HG02610 (cell line): ENCODE measurements around the gene NSUN2.
"Not testable (repeated sequence)": the region's sequence is repeated elsewhere in the genome, so short reads cannot be mapped to it uniquely, and the experiment has no call there.

Source experiments
- ATAC-seq: cut with Tn5 transposase; IDR thresholded peaks from one replicate; pipeline ENCODE4 v1.9.1; 2021; ENCODE audit warnings: mild to moderate bottlenecking, moderate library complexity; ENCODE audit not compliant: unreplicated experiment

The NSUN2 gene

GRCh38 chr5:6584727-6585126 lies 48.1 kb downstream of the NSUN2 start:
- no peak for ATAC-seq

DNA sequence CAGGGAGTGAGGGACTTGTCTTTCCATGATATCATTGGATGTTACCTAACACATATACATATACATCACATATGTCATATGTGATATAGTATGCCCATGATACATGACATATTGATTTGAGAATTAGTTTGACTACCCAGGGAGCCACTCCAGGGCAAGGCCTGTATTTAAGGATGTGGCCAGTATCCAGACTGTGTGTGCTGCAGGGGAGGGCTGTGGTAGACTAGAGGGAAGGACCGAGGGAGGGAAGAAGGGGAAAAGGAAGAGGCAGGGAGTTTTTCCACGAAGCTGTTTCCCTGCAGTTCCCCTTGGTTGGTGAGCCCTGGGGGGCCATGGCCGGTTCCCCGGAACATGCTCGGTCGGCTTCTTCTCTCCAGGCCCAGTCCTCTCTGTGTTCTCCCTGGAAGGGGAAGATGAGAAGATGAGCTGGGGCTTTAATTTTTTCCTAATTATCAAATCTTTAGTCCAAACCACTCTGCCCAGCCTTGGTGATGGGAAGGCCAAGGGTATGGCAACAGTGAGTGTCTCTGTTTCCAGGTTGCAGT lies 48.7 kb downstream of the NSUN2 start:
- ATAC-seq: no peak

GRCh38 chr5:6583049-6583880 lies 49.6 kb downstream of the NSUN2 start:
- ATAC-seq: no peak

- ATAC-seq: no peak
These were observed 50.3 kb downstream of the NSUN2 start for GRCh38 chr5:6582507-6583048.

DNA sequence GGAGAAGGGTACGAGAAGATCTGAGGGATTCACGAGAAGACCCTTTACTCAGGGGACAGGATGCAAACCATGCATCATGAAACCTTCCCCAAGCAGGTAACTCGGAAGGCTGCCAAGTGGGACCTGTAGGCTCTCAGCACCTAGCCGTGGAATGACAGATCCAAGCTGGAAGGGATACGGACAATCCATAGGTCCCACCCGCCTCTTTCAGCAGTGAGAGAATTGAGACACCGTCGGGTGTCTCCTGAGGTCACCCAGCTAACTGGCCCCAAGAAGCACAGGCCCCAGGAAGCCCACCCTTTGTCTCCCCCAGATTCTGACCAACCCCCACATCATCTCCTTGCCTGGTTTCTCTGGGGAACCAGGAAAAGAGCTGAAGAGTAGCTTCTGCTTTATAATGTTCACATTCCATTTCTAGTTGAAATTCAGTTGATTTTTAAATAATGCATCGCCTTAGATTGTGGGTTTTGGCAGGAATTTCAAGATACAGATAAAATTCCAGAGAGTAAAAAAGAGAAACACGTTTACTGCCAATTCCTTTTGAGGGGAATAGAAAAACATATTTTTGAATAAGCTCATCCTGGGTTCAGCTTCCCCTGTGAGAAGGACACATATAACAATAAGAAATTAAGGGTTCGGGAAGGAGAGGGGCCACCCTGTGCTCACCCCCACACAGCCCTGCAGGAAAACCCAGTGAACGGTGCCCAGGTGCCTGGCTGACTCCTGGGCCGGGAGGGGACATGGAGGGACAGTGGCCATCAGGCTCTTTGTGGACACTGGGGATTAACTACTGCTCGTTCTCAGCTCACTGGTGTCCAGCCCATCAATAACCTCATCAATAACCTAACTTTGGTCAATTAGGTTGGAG lies 51.1 kb downstream of the NSUN2 start:
- ATAC-seq: no peak

DNA sequence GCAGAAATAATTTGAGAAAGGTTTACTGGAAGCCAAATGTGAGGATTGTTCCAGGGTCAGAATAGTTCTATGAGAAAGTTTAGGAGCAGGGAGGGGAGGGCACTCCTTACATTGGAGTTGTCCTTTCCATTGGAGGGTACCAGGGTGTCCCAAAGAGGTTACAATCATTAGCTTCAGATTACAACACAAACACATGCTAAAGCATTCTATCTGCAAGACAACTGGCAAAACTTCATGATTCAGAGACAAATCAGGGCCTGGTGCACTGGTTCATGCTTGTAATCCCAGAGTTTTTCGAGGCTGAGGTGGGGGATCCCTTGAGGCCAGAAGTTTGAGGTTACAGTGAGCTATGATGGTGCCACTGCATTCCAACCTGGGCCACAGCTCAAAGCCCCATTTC lies 51.8 kb downstream of the NSUN2 start:
- ATAC-seq: no peak

DNA sequence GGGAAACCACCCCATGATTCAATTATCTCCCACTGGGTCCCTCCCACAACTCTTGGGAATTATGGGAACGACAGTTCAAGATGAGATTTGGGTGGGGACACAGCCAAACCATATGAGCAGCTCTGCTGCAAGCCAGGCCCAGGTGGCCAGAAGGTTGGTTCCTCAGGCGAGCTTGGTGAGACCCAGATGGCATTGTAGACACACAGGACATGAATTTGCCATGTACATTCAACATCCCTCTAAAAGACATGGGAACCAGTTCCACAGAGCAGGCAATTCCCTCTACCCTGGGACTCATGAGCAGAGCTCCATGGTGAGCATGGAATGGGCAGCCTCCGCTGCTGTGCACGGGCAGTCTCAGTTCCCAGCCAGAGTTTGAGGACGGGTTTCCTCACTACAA lies 53.3 kb downstream of the NSUN2 start:
- ATAC-seq: no peak

GRCh38 chr5:6578676-6579343 lies 54.0 kb downstream of the NSUN2 start:
- ATAC-seq: no peak

GRCh38 chr5:6576861-6577501 lies 55.9 kb downstream of the NSUN2 start:
- ATAC-seq: no peak

GRCh38 chr5:6574537-6575245 lies 58.2 kb downstream of the NSUN2 start:
- no peak for ATAC-seq

DNA sequence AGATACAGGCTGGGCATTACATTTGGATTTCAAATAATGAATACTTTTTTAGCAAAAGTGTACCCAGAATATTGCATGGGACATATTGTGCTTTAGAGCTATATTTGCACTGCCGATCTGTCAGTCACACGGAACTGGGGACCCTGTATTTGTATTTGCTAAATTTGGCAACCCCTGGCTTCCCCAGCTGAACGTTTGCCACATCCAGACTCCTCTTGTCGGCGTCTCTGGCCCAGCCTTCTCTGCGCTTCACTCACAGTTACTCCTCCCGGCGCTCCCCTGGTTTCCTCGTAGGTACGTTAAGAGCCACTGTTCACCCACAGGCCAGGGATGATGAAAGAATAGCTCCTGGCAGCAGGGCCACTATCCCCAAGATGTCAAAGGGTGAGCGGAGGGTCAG lies 58.7 kb downstream of the NSUN2 start:
- ATAC-seq: no peak

GRCh38 chr5:6573651-6574101 lies 59.2 kb downstream of the NSUN2 start:
- no peak for ATAC-seq

DNA sequence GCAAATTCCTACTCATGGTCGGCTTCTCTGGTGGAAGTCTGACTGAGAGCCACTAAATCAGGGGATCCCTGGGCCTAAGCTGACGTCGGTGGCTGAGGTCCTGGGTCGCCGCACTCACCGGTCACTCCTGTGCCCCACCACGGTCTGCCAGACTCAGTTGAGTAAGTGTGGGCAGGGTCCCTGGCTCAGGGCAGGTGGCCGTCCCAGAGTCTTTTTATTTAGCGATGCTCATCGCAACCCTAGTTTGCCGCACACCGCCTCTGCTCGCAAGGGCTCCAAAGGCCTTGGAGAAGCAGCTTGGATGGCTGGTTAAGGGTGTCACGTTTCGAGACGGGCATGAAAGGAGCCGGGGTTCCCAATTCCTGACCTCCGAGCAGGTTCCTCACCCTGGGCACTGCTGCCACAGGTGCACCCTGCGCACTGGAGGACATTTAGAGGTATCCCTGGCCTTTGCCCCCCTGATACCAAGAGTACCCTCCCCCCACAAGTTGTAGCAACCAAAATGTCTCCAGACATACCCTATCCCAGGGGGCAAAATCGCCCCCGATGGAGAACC lies 59.9 kb downstream of the NSUN2 start:
- no peak for ATAC-seq

DNA sequence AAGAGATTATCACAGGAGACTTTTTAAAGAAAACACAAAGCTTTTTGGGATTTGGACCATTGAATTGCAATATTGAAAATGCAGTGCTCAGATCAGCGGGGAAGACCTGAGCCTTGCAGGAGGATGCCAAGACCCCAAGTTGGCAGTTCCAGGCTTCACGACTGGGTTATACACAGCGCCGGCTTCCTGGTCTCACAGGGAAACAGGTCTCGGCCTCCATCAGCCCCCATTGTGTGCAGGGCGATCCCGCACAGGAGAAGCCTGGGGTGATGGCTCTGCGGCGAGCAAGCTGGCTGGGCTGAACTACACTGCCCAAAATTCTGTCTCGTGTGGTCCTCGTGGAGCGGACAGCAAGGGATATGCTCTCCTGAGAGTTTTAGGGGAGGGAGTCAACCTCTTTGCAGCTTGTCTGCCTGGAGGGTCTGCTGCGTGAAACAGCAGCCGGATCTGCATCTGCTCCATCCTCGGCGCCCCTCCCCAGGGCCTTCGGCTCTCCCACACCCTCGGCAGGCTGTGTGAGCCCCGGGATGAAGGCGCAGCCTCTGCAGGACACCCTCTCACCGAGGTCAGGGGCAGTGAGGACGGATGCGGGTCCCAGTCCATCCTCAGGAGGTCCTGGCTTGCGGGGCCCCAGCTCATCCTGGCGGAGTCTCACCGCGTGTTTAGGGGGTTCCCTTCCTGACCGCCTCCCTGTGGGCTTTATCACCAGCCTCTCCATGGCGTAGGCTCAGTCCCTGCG lies 60.6 kb downstream of the NSUN2 start:
- no peak for ATAC-seq

- ATAC-seq: not testable (repeated sequence)
These were observed 61.2 kb downstream of the NSUN2 start for GRCh38 chr5:6571607-6572006.

DNA sequence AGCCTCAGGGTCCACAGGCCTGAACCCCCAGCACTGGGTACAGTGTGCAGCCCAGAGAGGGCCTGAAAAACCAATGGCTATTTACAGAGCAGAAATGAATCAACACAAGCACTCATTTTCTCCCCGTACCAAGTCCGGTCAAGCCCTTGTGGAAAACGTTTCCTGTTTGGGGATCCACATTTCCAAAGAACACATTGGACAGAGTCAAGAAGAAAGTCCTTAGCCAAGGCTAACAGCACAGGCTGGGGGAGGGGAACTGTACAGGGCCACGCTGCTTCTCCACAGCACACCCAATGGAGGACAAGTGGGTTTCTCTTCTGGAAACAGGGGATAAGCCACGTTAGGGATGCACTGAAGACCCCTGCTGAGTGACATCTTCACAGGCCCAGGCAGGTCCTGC lies 62.3 kb downstream of the NSUN2 start:
- ATAC-seq: no peak

- ATAC-seq: no peak
These were observed 64.0 kb downstream of the NSUN2 start for GRCh38 chr5:6568889-6569288.

- ATAC-seq: no peak
These were observed 64.5 kb downstream of the NSUN2 start for GRCh38 chr5:6568383-6568782.

- no peak for ATAC-seq
These were observed 65.0 kb downstream of the NSUN2 start for GRCh38 chr5:6567835-6568234.
